OCI-LY3 (cell line): ENCODE data around the gene LPXN.

Experiments used
- CTCF ChIP-seq: fragments of 200-600, 300-600 bp; sonication (generic); IDR thresholded peaks from 2 replicates; pipeline ENCODE4 v1.5.1; 2014; ENCODE audit warnings: antibody characterized with exemption, low read length, low read depth
- EZH2phosphoT487 ChIP-seq: fragments of 200-600 bp; shearing (Covaris generic); IDR thresholded peaks from 2 replicates; pipeline ENCODE4 v1.6.1; 2018; ENCODE audit warnings: antibody characterized with exemption, mixed run types, low read depth

DNA sequence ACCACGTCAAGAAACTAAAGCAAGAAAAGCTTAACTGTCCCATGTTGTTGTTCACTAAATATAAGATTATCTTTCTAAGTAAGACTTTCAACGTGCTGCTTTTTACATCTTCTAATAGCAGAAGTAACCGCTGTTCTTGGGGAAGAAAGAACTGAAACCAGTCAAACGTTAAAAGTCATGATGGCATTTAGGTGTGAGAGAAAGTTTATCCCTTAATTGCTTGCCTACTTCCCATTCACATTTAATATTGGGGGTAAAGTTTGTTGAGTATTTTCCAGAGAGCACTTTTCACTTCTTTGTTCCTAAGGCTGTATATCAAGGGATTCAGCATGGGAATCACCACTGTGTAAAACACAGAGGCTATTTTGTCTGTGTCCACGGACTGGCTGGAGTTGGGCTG lies 68.7 kb downstream of the LPXN start:
- TF ChIP-seq CTCF, result no peak
- TF ChIP-seq EZH2phosphoT487, result no peak
